Right lobe of liver (tissue), 4 donors: ENCODE data around the gene SYNE4.

Experiments used
- POLR2A ChIP-seq: fragments of 450-650 bp; IDR thresholded peaks from one replicate; pipeline ENCODE4 v1.6.1; 2017; ENCODE audit warnings: antibody characterized with exemption, mild to moderate bottlenecking
- TF ChIP-seq, protein P1 (sequence below), 4 donors: fragments of 200-600 bp in 3 of 4; fragments of 450-650 bp in 1 of 4; IDR thresholded peaks; one replicate each; pipeline versions ENCODE4 v1.5.1 to v1.8.0; 2016 to 2022; ENCODE audit warnings: antibody characterized with exemption in 4 of 4, mild to moderate bottlenecking in 2 of 4
- donor health status: DM: no; HTN: no; CAD: no.
- donor health status: DM: no; HTN: no; CAD: no.
- donor health status: DM: no; HTN: yes; CAD: no.

DNA sequence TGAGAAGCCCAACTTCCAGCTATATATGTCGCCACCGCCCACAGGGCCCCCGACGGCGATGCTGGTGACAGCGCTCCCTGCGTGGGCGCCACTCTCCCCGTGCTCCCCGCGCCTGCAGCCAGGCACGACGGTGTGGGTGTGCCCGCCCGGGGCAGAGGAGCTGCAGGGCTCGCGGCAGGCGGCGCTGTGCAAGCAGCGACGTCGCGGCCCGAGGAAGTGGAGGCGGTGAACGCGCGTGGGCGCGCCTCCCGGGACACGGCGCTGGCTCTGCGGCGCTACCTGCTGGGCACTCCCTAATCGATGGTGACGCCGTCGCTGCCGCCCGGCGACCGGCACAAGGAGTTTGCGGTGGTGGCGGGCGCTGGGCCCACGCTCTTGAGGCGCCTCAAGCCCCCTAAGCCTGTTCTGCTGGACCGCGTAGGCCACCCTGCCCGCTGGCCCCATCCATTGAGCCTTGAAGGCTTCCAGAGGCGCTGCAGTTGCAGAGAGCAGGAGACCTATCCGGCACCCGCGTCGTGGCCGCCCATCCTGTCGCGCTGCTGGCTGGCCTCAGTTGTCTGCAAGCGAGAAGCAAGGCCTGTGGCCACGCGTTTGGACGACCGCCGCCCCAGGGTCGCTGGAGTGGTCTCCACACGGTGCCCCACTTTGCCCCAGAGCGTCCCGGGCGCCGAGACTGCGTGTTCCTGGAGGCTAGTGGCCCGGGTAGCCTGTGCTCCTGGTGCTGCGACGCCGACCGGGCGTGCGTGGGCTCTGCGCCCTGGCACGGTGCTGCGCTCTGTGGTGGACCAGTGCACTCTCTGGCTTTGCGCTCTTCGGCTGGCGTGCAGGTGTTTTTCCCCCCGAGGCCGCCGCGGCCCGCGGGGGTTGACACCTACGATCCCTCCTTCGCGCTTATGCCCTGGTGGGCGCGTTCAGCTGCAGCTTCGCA, 49.3 kb downstream of the SYNE4 start:
- TF ChIP-seq, protein P1, sequence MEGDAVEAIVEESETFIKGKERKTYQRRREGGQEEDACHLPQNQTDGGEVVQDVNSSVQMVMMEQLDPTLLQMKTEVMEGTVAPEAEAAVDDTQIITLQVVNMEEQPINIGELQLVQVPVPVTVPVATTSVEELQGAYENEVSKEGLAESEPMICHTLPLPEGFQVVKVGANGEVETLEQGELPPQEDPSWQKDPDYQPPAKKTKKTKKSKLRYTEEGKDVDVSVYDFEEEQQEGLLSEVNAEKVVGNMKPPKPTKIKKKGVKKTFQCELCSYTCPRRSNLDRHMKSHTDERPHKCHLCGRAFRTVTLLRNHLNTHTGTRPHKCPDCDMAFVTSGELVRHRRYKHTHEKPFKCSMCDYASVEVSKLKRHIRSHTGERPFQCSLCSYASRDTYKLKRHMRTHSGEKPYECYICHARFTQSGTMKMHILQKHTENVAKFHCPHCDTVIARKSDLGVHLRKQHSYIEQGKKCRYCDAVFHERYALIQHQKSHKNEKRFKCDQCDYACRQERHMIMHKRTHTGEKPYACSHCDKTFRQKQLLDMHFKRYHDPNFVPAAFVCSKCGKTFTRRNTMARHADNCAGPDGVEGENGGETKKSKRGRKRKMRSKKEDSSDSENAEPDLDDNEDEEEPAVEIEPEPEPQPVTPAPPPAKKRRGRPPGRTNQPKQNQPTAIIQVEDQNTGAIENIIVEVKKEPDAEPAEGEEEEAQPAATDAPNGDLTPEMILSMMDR (IDR thresholded peaks at IDR 0.05), result peak; percentile 27 to 43 (median 29)
- TF ChIP-seq POLR2A, result no peak
